ENCODE measurements around the gene CD3E. TPM values are rescaled to one million over a fixed set of nuclear protein-coding genes. Genes with fewer than 3 reads are reported as not detected.

CD3E gene
- total RNA-seq, 3 donors from 2014 or later (not counting 1 experiment from before 2014, with no cell fraction given), result 31.6 to 322 (median 155) TPM

DNA sequence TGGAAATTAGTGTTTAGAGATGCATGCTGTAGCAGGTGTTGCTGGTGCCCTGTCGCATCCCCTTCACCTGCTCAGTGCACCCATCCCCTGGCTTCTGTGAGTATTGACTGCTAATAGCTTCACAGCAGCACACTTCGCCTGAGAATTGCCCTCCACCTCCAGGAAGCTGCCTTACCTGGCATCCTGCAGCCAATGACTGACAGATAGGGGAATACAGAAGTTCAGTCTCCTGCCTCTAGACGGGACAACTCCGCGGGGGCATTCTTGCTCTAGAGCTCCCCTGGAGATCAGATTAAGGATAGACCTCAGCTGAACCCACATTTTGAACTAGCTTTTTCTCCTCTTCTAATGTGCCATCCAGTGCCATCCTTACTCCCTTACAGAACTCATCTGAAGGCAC is 9.3 kb upstream of the CD3E start:
- Histone ChIP-seq H3K36me3 (ENCODE audit: control insufficient read depth, insufficient read depth, low read length) (no peaks in the 10 kb centered on the region), H3K4me1 (ENCODE audit: control insufficient read depth, insufficient read depth, low read length) (peaks cover 10% of the 10 kb centered on the region), H3K9me3 (ENCODE audit: control insufficient read depth, insufficient read depth, low read length) (no peaks in the 10 kb centered on the region), H3K4me3 (ENCODE audit: low read length) (no peak overlapping the region), H3K27ac (ENCODE audit: low read length) (no peak overlapping the region), H3K27me3 (ENCODE audit: control insufficient read depth, insufficient read depth, low read length) (no peaks in the 10 kb centered on the region)
- Mint-ChIP-seq H3K27ac (peak overlapping the region in 1 of 2 donors; percentile 75), H3K27me3 (ENCODE audit: low read depth in 2 of 2) (peaks cover 6 to 7% of the 10 kb centered on the region in 2 donors), H3K36me3 (no peaks in the 10 kb centered on the region), H3K4me3 (no peak overlapping the region), H3K9me3 (no peaks in the 10 kb centered on the region), H3K4me1 (peaks cover 19 to 24% of the 10 kb centered on the region in 2 donors)
- TF ChIP-seq, protein P1, sequence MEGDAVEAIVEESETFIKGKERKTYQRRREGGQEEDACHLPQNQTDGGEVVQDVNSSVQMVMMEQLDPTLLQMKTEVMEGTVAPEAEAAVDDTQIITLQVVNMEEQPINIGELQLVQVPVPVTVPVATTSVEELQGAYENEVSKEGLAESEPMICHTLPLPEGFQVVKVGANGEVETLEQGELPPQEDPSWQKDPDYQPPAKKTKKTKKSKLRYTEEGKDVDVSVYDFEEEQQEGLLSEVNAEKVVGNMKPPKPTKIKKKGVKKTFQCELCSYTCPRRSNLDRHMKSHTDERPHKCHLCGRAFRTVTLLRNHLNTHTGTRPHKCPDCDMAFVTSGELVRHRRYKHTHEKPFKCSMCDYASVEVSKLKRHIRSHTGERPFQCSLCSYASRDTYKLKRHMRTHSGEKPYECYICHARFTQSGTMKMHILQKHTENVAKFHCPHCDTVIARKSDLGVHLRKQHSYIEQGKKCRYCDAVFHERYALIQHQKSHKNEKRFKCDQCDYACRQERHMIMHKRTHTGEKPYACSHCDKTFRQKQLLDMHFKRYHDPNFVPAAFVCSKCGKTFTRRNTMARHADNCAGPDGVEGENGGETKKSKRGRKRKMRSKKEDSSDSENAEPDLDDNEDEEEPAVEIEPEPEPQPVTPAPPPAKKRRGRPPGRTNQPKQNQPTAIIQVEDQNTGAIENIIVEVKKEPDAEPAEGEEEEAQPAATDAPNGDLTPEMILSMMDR (IDR thresholded peaks at IDR 0.05), result no peak
- DNase-seq (no peak), ATAC-seq (no peak)
- WGBS (ENCODE audit: insufficient coverage), result 73% methylated on average over 5 of the region's 5 CpGs
- intact Hi-C loops (cut with micrococcal nuclease), result loop anchor here (5.0 kb wide), 1 partner anchor 192 kb away; no protein-coding TSS in a partner anchor

DNA sequence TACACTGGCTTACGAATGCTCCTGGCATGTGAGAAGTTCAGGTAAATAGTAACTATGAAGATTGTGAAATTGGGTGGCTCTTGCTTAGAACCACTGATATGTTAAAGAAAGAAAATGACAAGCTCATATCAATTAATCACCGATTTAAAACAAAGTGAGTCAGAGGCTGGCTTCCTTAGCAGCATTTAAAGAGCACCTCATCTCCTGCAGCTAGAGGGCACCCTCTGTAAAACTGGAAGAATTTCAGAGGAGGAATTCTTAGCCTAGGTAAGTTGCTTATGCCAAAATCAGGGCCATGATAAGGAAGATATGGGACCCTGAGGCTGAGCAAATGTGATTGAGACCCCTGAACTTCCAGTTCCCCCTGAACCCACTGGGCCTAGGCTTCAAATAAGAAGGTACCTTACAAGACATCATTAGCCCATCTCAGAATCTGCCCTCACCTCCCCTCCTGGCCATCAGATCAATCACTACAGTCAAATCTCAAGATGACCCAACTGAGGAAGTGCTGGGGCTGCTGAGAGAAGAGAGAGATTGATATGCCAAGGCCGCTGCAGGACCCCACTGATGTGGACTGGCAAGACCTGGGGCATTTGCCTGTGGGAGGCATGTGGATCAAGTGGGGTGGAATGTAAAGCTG is 8.6 kb upstream of the CD3E start:
- Histone ChIP-seq H3K4me1 (ENCODE audit: control insufficient read depth, insufficient read depth, low read length) (peaks cover 7% of the 10 kb centered on the region), H3K4me3 (ENCODE audit: low read length) (no peak overlapping the region), H3K27me3 (ENCODE audit: control insufficient read depth, insufficient read depth, low read length) (no peaks in the 10 kb centered on the region), H3K36me3 (ENCODE audit: control insufficient read depth, insufficient read depth, low read length) (no peaks in the 10 kb centered on the region), H3K9me3 (ENCODE audit: control insufficient read depth, insufficient read depth, low read length) (no peaks in the 10 kb centered on the region), H3K27ac (ENCODE audit: low read length) (no peak overlapping the region)
- TF ChIP-seq, protein P1 (IDR thresholded peaks at IDR 0.05), result peak; percentile 67
- peak overlapping the region in 1 of 2 donors; percentile 75 for H3K27ac Mint-ChIP-seq
- no peaks in the 10 kb centered on the region for H3K36me3 Mint-ChIP-seq
- WGBS (ENCODE audit: insufficient coverage), result 79% methylated on average over 2 of the region's 3 CpGs
- intact Hi-C loops (cut with micrococcal nuclease), result loop anchor here (1.0 to 5.0 kb wide), 2 partner anchors 57 to 191 kb away; no protein-coding TSS in a partner anchor
- DNase-seq (peak in 1 of 2 donors; percentile 78), ATAC-seq (peak in 2 of 3 donors; percentile 66 to 81)
- H3K9me3 Mint-ChIP-seq, result no peaks in the 10 kb centered on the region
- H3K4me3 Mint-ChIP-seq, result no peak overlapping the region
- H3K27me3 Mint-ChIP-seq (ENCODE audit: low read depth in 2 of 2), result peaks cover 4 to 6% of the 10 kb centered on the region in 2 donors
- peaks cover 14 to 27% of the 10 kb centered on the region in 2 donors for H3K4me1 Mint-ChIP-seq

DNA sequence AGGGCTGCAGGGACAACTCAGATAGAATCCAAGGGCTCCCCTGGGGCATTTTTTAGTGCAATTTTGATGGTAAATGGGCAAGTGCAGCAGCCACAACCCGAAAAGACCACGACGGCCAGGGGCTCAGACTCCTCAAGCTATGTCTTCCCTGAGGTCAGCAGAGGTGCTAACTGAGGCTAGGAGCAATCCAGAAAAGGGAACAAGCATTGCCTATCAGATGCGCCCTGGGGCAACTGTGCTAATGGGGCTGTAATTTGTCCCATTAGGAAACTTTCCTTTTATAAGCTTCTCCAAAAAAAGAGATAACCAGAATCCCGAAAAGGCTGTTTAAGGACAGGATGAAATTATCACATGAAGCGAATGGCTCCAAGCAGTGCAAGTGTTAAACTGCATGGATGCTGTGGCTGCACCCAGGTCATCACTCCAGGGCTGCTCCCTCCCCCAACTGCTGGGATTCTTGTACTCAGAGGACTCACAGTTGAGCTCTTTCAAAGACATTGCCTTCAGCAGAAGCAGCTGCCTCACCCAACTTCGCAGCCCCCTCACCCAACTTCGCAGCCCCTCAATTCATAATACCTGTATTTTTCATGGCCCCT is 2.8 kb upstream of the CD3E start:
- H3K27ac Mint-ChIP-seq, result no peak overlapping the region

More for the DNA sequence above, 2.8 kb upstream of the CD3E start:
- WGBS (ENCODE audit: insufficient coverage), result 85% methylated on average over 8 of the region's 8 CpGs
- Histone ChIP-seq H3K4me1 (ENCODE audit: control insufficient read depth, insufficient read depth, low read length) (peaks cover 30% of the 10 kb centered on the region), H3K27ac (ENCODE audit: low read length) (no peak overlapping the region), H3K9me3 (ENCODE audit: control insufficient read depth, insufficient read depth, low read length) (no peaks in the 10 kb centered on the region), H3K4me3 (ENCODE audit: low read length) (no peak overlapping the region), H3K36me3 (ENCODE audit: control insufficient read depth, insufficient read depth, low read length) (peaks cover under 1% of the 10 kb centered on the region), H3K27me3 (ENCODE audit: control insufficient read depth, insufficient read depth, low read length) (no peaks in the 10 kb centered on the region)
- ATAC-seq, result no peak
- TF ChIP-seq, protein P1 (IDR thresholded peaks at IDR 0.05), result no peak
- DNase-seq, result no peak
- H3K9me3 Mint-ChIP-seq, result no peaks in the 10 kb centered on the region
- H3K36me3 Mint-ChIP-seq, result no peaks in the 10 kb centered on the region
- no peak overlapping the region for H3K4me3 Mint-ChIP-seq
- intact Hi-C loops (cut with micrococcal nuclease), result no loop called here
- peaks cover 30 to 55% of the 10 kb centered on the region in 2 donors for H3K4me1 Mint-ChIP-seq
- H3K27me3 Mint-ChIP-seq (ENCODE audit: low read depth in 2 of 2), result no peaks in the 10 kb centered on the region
